Ovary (tissue), 3 donors: ENCODE results near the gene IRF3.

ENCODE experiments used
- EP300 ChIP-seq: sonication (generic); formaldehyde crosslinking; IDR thresholded peaks from one replicate; pipeline ENCODE4 v1.6.1; 2017; ENCODE audit warnings: antibody characterized with exemption
- TF ChIP-seq, protein P1 (sequence below), 3 donors: fragments of 450-650 bp in 2 of 3; fragments of 200-600 bp in 1 of 3; IDR thresholded peaks; one replicate each; pipeline versions ENCODE4 v1.5.1 to v1.8.0; 2016 to 2022; ENCODE audit warnings: antibody characterized with exemption in 3 of 3, mild to moderate bottlenecking in 1 of 3
- donor health status: DM: no; HTN: no; CAD: no.

DNA sequence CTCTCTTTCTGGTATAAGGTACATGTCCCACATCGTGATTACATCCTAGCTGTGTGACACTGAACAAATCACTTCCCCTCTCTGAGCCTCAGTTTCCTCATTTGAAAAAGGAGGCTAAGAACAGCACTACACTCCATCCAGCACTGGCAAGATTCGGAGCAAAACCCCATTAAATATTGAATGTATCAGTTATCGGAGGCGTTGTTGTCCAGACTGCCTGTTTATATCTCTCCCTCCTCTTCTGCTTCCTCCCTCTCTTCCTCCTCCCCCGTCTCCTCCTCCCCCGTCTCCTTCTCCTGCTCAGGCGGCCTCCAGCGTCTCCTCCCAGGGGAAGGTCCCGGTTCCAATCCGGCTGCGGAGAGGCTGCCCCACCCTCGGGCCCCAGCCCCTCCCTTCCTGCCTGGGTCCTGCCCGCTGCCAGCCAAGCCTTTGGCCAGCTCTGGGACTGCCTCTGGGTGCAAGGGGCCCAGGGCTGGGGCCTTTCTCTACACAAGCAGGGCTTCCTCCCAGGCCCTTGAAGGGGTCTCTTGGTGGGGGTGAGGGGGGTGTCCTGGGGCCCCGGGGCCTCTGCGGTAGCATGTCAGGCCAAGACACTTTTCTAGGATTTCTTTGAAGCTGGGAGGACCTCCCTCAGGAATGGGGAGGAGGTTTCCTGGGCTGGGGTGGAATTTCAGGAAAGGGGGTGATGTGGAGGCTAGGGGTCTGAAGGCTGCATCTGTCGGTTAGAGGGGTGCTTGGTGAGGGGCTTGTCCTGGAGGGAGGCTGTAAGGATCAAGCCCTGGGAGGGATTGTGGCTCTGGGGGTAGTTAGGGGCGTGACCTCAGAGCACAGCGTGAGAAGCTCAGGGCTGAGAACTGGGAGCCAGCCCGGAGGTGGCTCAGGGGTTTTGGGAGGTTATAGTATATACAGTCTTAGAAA is 27.6 kb downstream of the IRF3 start:
- TF ChIP-seq, protein P1, sequence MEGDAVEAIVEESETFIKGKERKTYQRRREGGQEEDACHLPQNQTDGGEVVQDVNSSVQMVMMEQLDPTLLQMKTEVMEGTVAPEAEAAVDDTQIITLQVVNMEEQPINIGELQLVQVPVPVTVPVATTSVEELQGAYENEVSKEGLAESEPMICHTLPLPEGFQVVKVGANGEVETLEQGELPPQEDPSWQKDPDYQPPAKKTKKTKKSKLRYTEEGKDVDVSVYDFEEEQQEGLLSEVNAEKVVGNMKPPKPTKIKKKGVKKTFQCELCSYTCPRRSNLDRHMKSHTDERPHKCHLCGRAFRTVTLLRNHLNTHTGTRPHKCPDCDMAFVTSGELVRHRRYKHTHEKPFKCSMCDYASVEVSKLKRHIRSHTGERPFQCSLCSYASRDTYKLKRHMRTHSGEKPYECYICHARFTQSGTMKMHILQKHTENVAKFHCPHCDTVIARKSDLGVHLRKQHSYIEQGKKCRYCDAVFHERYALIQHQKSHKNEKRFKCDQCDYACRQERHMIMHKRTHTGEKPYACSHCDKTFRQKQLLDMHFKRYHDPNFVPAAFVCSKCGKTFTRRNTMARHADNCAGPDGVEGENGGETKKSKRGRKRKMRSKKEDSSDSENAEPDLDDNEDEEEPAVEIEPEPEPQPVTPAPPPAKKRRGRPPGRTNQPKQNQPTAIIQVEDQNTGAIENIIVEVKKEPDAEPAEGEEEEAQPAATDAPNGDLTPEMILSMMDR (IDR thresholded peaks at IDR 0.05): no peak
- no peak for TF ChIP-seq EP300
